HG03064 (cell line): ENCODE results near the gene SLC38A11.
"Not testable (repeated sequence)": the region's sequence is repeated elsewhere in the genome, so short reads cannot be mapped to it uniquely, and the experiment has no call there.

Experiments
- ATAC-seq: cut with Tn5 transposase; IDR thresholded peaks from one replicate; pipeline ENCODE4 v1.9.1; 2021; ENCODE audit warnings: low read depth; ENCODE audit not compliant: unreplicated experiment

The SLC38A11 gene, protein sequence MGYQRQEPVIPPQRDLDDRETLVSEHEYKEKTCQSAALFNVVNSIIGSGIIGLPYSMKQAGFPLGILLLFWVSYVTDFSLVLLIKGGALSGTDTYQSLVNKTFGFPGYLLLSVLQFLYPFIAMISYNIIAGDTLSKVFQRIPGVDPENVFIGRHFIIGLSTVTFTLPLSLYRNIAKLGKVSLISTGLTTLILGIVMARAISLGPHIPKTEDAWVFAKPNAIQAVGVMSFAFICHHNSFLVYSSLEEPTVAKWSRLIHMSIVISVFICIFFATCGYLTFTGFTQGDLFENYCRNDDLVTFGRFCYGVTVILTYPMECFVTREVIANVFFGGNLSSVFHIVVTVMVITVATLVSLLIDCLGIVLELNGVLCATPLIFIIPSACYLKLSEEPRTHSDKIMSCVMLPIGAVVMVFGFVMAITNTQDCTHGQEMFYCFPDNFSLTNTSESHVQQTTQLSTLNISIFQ

DNA sequence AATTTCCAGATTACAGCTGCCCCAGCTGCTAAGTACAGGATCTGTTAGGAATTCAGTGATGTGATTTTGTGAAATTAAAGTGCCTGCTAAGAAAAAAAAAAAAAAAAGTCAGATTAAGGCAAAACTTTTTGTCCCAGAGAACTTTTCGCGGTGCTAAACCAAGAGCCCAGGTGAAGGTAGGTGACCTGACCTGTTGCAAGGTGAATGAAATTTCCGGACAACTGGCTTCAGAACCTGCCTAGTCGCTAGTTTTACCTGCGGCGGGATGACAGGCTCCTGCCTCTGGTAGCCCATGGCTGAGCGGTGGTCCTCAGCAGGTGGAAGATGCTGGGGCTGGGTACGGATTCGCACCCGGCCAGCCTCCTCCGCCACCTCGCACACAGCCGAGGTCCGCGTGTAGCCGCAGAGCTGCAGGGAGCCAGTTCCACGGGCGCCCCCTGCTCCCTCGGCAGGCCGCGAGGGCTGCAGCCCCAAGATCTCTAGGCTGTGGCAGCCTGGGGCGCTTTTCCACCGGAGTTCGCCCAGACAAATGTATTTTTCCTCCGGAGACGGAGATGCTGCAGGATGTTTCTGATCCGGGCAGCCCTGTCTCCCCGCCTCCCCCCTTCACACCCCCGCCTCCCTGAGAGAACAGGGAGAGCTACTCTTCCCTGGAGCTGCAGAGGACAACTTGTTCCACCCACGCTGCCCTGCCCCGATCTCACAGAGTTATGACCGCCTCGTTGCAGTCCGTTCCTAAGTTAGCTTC, at the start of gene SLC38A11:
TSS of gene SLC38A11 (minus strand) at position 572 of the 748 bp plus-strand sequence. CDS start at position 294, 278 bp downstream.
- ATAC-seq, result no peak

DNA sequence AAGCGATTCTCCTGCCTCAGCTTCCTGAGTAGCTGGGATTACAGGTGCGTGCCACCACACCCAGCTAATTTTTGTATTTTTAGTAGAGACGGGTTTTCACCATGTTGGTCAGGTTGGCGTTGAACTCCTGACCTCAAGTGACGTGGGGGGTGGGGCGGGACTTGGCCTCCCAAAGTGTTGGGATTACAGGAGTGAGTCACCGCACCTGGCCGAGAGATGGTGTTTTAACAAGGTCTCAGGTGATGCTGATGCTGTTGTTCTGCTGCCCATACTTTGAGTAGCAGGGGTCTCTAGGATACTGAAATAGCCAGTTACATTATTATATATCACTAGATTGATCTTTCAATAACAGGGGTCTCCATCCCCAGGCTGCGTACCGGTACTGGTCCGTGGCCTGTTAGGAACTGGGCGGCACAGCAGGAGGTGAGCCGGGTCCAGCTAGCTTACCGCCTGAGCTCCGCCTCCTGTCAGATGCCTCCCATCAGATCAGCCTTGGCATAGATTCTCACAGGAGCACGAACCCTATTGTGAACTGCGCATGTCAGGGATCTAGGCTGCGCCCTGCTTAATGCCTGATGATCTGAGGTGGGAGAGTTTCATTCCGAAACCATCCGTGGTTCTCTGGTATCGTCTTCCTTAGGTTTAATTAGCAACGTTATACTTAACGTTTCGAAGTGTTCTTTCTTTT, 48.3 kb upstream of the SLC38A11 start:
- ATAC-seq, result no peak

DNA sequence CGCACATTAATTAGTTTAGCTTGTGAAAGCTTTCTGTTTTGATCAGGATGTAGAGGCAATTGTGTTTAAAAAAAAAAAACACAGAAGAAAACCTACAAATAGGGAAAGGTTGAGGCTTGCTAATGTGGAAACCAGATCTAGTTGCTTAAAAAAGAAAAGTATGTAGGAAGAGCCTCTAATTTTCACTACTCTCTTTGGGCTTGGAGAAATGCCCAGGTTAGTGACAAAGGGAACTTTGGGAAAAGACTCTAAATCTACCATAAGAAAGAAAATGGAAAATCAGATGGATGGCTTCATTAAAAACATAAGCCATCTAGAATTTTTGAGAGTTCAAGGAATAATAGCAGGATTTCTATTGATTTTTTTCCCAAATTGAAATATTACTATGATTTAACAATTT, 47.3 kb upstream of the SLC38A11 start:
- ATAC-seq, result no peak

DNA sequence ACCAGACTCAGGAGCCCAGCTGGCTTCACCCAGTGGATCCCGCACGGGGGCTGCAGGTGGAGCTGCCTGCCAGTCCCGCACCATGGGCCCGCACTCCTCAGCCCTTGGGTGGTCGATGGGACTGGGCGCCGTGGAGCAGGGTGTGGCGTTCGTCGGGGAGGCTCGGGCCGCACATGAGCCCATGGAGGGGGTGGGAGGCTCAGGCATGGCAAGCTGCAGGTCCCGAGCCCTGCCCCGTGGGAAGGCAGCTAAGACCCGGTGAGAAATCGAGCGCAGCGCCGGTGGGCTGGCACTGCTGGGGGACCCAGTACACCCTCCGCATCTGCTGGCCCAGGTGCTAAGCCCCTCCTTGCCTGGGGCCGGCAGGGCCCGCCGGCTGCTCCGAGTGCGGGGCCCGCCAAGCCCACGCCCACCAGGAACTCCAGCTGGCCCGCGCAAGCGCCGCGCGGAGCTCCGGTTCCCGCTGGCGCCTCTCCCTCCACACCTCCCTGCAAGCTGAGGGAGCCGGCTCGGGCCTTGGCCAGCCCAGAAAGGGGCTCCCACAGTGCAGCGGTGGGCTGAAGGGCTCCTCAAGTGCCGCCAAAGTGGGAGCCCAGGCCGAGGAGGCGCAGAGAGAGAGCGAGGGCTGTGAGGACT, 39.5 kb upstream of the SLC38A11 start:
- ATAC-seq, result not testable (repeated sequence)

DNA sequence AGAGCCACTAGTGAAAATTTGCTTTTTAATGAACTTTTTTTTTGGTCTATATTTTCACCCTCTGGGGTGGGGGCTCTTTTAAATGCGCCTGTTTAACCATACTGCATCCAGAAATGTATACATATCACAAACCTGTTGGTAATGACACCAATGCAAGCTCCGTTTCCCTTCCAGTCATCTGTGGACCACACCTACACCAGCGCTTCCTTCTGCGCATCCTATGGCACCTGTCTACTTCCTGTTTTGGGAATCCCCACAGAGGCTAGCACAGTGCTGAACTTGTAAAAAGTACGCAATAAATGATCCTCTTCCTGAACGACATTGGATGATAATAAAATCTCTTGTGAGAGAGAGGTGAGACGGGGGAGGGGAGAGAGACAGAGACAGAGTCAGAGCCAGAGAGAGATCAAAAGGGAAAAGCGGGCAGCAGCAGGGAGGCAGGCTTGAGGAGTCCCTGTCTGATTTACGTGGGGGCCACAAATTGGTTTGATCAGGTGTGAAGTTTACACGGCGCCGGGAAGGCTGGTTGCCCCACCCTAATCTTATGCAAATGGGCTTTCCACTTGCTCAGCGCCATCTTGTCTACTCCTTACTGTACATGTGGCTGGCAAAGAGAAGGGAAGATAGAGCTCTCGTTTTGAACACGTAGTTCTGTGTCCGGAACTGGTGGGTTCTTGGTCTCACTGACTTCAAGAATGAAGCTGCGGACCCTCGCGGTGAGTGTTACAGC, 38.1 kb upstream of the SLC38A11 start:
- ATAC-seq, result no peak

DNA sequence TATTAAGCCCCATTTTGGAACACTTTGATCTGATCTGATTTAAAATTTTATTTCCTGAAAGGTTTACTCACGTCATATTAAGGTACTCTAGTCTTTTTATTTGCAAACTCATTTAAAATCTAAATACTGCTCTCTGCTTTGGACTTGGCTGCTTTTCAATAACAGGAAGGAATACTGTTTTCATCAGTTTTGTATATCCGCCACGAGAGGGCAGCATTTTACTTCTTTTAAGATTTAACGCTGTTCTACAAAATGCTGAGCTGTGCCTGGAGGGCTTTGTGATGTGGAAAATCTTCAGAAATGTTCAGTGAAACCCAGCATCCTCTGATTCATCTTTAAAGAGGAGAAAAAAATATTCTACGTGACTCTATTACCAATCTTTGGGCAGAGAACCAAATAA, 37.5 kb upstream of the SLC38A11 start:
- ATAC-seq, result peak; percentile 58

DNA sequence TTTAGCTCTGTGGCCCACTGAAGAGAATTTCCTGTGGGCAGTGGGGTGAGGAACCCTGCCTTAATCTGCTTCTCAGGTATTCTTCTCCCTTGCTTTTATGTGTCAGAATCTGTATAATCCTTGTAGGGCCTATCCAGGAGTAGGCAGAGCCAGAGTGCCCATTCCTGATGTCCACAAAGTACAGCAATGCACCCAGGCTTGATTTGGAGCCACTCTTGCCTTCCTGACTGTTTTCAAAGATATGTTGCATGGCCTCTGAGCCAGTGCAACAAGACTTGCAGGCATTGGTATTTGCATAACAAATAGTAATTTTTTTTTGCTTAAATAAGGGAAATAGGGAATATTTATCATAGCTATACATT, 36.7 kb upstream of the SLC38A11 start:
- ATAC-seq, result not testable (repeated sequence)

DNA sequence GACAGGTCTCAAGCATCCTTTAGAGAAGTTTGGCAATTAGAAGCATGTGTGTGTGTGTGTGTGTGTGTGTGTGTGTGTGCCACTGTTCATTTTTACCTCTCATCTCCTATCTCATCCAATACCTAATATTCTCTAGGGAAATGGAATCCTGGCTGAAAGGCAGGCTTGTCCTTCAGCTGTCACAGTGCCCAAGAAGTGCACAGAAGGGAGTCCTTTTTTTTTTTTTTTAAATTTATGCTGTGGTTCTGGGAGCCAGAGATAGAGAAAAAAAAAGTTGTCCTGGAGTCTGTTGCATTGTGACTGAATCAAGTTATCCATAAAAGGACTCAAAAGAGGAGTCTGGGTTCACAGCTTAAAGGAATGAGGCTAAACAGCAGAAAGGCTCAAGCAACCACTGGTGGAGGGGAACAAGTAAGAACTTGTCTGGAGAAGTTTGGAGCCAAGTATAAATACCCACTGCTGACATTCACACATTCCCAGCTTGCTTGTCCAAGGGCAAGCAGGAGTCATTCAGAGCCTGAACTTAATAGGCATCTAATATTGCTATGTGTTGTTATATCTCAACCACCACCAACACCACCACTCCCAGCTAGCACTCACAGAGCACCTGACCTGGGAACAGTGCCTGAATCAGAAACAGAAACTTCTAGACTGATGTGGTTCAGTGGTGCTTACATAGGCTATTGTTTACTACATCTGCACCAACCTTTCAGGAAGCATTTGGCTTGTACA, 36.2 kb upstream of the SLC38A11 start:
- ATAC-seq, result peak; percentile 69

DNA sequence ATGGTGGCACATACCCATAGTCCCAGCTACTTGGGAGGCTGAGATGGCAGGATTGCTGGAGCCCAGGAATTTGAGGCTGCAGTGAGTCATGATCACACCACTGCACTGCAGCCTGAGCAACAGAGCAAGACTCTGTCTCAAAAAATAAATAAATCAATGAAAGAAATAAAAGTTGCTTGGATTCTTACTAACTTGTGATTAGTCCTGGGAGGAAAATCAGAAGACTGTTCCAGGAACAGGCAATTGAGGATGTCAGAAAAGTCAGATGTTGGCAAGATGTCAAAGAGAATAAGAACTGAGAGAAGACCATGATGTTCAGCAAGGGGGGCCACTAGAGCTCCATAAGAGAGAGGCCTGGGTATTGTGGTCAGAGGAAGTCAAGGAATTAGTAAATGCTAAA, 35.6 kb upstream of the SLC38A11 start:
- not testable (repeated sequence) for ATAC-seq

DNA sequence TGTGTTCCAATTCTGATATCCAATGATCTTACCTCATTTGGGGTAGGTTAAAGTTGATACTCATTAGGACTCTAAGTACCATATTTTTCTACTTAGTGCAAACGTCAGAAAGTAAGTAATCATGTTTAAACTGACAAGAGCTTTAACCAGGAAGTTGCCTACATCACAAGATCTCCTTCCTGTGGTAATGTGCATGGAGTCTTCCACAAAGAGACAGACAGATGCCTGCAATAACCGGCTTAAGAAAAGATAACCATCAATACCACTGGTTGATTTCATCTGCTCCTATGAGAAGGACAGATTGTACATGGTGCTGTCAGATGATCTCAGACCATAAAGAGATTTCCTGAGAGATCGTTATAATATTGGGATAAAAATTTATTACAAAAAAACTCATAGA, 33.5 kb upstream of the SLC38A11 start:
- ATAC-seq, result not testable (repeated sequence)

DNA sequence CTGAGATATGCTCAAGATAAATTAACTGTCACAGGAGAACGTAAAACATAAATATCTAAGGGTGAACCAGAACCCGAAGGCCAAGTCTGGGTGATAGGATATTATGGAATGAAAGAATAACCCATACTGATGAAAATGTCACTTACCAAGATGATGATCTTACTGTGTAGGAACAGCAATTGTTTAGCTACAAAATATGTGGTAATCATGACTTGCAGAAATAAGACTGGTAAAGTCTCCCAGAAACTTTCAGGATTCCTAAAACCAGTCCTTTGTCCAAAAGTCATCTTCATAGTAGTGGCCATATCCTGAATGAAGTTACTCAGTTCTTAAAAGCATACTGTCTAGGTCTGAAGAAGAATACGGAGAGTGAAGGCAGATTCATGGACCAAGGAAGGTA, 30.7 kb upstream of the SLC38A11 start:
- not testable (repeated sequence) for ATAC-seq

DNA sequence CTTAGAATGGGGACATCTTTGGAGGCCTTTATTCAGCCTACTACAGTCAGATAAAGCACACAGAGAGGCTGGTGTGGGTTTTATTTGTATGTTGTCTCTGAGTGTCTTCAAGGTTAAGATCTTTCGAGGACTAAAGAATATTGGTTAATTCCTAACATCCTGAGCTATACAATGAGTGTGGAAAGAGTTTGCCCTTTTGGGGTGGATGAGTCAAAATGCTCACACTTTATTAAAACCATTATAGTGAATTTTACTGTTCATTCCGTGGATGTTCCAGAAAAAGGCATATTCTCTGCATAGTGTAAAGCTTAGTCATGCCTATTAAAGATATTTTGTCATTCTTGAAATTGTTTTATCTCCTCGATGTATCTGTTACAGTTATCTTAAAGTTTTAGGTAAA, 29.1 kb upstream of the SLC38A11 start:
- no peak for ATAC-seq

DNA sequence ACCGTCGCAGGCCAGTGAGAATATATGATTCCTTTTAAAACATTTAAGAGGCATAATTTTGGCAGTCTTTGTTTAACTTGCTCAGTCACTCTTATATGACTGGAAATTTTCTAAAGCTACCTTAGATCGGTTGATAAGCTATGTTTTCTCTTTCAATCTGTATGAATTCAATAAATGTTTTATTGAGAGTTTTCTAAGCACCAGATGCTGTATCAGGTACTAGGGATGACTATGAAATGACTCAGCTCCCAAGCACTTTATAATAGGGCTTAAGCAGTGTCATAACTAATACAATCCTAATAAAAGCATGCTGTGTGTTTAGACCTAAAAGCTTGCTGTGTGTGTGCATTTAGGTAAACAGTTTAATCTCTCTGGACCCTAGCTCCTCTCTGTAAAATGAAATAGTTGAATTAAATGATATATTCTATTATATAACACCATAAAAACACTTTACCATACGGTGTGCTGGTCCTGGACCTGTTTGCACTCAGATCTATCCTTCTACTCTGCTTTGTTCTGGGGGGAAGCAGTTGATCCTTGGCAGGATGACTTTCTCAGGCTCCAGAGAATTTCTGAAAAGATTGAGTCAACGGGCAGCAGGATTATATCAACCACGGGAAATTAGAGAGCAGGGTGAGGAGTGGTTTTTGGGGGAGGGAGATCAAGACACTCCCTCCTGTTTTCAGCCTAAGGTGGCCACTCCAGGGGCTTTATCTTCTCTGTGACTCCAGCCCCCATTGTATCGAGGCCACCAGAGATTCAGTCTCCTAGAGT, 26.1 kb upstream of the SLC38A11 start:
- ATAC-seq, result no peak

DNA sequence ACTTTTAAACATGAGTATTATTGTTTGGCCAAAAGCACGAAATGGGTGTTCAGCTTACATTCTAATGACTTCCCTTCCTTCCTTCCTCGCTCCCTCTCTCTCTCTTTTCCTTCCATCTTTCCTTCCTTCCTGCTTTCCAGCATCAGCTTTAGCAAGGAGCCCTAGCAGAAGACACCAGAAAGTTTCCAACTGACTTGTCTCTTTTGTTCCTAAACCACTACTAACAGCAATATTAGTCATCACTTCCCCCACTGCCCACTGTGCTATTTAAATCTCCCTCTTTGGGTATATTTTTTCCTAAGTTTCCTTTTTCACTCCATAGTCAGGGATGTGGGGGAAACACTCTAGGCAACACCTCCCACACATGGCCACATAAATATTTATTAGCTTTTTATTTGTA, 25.4 kb upstream of the SLC38A11 start:
- not testable (repeated sequence) for ATAC-seq

DNA sequence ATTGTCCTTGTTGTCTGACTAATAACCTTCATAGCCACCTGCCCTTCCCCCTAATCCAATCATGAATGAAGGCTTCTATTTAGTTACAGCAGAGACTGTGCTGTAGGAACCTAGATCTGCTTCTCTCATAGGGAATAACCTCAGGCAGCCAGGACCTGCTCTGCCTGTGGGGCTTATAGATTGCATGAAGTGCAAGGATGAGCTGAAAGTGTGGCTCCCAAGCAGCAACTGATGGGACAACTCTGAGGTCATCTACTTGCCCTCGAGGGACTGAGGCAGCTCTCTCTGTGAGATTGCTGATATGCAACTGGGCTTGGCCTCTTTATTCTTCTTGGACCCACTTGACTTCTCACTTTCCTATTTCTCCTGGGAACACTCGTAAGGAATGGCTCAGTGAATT, 23.8 kb upstream of the SLC38A11 start:
- ATAC-seq, result no peak

DNA sequence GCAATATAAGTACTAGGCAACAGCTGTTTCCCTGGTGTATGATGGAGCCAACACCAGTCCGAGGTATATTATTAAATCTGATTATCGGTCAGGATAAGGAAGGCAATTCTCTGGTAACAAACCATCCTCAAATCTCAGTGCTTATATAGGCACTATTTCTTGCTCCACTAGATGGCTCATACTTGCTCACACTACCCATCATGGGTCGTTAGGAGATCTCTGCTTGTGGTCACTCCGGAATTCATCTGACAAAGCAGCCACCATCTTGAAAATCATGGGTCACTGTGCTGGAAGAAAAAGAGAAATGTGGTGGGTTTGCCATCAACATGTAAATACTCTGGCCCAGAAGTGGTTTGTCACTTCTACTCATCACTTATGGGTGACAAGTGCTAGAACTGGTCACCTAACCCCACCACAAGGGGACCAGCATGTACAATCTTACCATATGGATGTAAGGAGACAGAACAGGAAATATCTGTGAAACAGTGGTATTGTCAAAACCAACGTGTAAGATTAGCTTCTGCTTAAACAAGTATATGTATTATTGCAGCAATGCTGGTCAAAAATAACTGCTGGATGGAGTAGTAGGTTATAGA, 21.6 kb upstream of the SLC38A11 start:
- not testable (repeated sequence) for ATAC-seq

DNA sequence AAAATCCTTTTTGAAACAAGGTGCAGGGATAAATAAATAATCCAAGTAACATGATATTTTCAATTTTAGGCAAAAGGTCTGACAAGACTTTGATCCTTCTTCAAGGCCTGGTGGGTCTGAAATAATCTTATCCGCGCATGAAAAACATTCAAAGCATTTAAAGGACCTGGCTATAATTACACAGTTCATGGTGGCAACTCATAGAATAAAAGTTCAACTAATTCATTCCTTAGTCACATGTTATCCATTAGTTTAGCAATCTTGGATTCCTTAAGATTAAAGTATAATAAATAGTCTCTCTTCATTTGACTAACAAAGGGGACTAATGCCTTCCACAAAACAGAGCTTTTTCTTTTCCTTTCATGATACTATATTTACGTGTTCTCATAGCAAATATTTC, 21.0 kb upstream of the SLC38A11 start:
- ATAC-seq, result no peak

DNA sequence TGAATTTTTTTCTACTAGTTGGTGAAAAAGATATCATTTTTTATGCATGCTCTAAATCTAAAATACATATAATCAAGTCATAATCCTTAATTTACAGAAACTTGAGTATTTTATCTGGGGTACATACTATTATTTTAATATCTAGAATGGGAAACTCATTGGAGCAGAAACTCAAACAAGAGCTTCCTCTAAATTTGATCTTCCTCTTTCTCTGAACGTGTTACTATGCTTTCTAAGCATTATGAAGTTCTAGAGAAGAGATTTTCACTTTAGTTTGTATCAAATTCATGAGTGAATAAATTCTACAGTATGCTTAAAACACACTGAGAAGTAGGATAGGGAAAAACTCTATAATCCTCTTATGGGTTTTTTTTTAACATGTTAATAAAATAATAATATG, 20.6 kb upstream of the SLC38A11 start:
- ATAC-seq, result no peak
